ENCODE results near the gene RNF4.

The RNF4 gene

GRCh38 chr4:2437475-2438215 lies 31.3 kb upstream of the RNF4 start:
- no peak for DNase-seq (ENCODE audit: low read depth)

- no peak for DNase-seq (ENCODE audit: low read depth)
Observed at GRCh38 chr4:2438822-2439718, 29.8 kb upstream of the RNF4 start.

- DNase-seq (ENCODE audit: low read depth) = peak; percentile 50
Observed at GRCh38 chr4:2441393-2442174, 27.3 kb upstream of the RNF4 start.

- no peak for DNase-seq (ENCODE audit: low read depth)
Observed at GRCh38 chr4:2442175-2442993, 26.5 kb upstream of the RNF4 start.

- no peak for DNase-seq (ENCODE audit: low read depth)
Observed at GRCh38 chr4:2443061-2443730, 25.7 kb upstream of the RNF4 start.

GRCh38 chr4:2443956-2444740 lies 24.8 kb upstream of the RNF4 start:
- no peak for DNase-seq (ENCODE audit: low read depth)

GRCh38 chr4:2445130-2445529 lies 23.8 kb upstream of the RNF4 start:
- no peak for DNase-seq (ENCODE audit: low read depth)

- no peak for DNase-seq (ENCODE audit: low read depth)
Observed at GRCh38 chr4:2445571-2445970, 23.3 kb upstream of the RNF4 start.

- DNase-seq (ENCODE audit: low read depth) = no peak
Observed at GRCh38 chr4:2446656-2447564, 22.0 kb upstream of the RNF4 start.

GRCh38 chr4:2448589-2448988 lies 20.3 kb upstream of the RNF4 start:
- no peak for DNase-seq (ENCODE audit: low read depth)

GRCh38 chr4:2449051-2449450 lies 19.9 kb upstream of the RNF4 start:
- no peak for DNase-seq (ENCODE audit: low read depth)

- DNase-seq (ENCODE audit: low read depth) = no peak
Observed at GRCh38 chr4:2449511-2450392, 19.2 kb upstream of the RNF4 start.

GRCh38 chr4:2450394-2451035 lies 18.4 kb upstream of the RNF4 start:
- DNase-seq (ENCODE audit: low read depth) = no peak

GRCh38 chr4:2451036-2451520 lies 17.8 kb upstream of the RNF4 start:
- DNase-seq (ENCODE audit: low read depth) = no peak

- no peak for DNase-seq (ENCODE audit: low read depth)
Observed at GRCh38 chr4:2451821-2452785, 16.8 kb upstream of the RNF4 start.

All from stimulated activated CD8-positive, alpha-beta memory T cell treated with anti-CD3 and anti-CD28 coated beads, Interleukin-12 subunit alpha, Interleukin-12 subunit beta, amount 100 ng/mL, for 1 hour (primary cell).